AG10803 (cell line): ENCODE measurements around the gene PPM1H.
"Not testable (repeated sequence)": the region's sequence is repeated elsewhere in the genome, so short reads cannot be mapped to it uniquely, and the experiment has no call there.

Experiments used
- DNase-seq: peaks from one replicate; pipeline ENCODE4 v3.0.0; 2010; ENCODE audit warnings: low read depth
- H3K4me3 ChIP-seq: 2 replicates; pipeline ENCODE4 v1.5.1; 2011; ENCODE audit warnings: mild to moderate bottlenecking, low read length, control low read depth
- TF ChIP-seq, protein P1 (sequence below): conservative IDR thresholded peaks from 2 replicates; pipeline ENCODE4 v1.5.1; 2011; ENCODE audit warnings: mild to moderate bottlenecking, low read length, control low read depth, inconsistent platforms

Gene PPM1H

DNA sequence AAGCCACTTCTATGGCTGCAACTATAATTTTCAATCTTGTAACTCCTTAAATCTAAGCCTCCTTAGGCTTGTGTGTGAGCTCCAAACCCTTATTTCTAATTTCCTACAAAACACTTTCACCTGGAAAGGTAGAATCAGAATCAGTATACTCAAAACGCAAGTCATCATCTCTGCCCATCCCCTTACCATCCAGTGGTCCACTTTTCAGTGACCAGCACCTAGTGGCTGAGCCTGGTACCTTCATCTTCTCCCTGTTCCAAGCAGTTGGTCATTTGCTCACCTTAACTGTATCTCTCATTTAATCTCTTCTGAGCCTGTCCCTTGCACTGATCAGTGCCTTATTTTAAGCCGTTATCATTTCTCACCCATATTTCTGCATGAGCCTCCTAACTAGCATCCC, 107.9 kb downstream of the PPM1H start:
- TF ChIP-seq, protein P1, sequence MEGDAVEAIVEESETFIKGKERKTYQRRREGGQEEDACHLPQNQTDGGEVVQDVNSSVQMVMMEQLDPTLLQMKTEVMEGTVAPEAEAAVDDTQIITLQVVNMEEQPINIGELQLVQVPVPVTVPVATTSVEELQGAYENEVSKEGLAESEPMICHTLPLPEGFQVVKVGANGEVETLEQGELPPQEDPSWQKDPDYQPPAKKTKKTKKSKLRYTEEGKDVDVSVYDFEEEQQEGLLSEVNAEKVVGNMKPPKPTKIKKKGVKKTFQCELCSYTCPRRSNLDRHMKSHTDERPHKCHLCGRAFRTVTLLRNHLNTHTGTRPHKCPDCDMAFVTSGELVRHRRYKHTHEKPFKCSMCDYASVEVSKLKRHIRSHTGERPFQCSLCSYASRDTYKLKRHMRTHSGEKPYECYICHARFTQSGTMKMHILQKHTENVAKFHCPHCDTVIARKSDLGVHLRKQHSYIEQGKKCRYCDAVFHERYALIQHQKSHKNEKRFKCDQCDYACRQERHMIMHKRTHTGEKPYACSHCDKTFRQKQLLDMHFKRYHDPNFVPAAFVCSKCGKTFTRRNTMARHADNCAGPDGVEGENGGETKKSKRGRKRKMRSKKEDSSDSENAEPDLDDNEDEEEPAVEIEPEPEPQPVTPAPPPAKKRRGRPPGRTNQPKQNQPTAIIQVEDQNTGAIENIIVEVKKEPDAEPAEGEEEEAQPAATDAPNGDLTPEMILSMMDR = no peak
- no peak overlapping the region for H3K4me3 ChIP-seq
- DNase-seq = no peak

DNA sequence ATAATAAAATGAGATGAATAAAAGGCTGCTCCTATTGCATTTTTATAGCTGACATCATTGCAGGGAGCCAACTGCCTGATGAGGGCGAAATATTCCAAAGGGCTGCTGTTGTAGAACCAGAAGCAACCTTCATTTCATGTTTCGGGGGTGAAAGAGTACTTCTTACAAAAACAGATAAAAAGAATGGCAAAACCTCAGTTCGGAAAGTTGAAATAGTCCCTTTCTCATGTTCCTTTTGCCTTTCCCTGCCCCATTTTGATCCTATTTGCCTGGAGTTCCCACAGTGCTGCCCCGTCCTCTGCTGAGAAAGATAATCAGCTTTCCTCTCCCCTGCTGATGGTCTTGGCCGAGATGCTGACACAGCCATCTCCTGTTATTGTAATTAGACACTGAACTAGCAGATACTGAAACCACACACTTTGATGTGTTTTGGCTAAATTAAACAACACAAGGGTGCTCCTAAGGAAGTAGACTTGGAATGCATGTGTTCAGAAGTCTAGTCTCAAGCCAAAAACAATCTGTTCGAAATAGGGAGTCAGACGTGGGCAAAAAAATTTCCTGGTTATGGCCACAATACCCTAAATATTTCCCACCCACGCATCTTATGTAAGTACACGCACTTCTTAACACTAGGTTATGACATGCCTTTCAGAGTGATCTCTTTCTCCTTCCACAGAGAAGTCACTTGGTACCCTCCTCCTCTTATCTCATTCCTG, 117.2 kb downstream of the PPM1H start:
- peak; percentile 13 for DNase-seq
- TF ChIP-seq, protein P1 = no peak
- no peak overlapping the region for H3K4me3 ChIP-seq

DNA sequence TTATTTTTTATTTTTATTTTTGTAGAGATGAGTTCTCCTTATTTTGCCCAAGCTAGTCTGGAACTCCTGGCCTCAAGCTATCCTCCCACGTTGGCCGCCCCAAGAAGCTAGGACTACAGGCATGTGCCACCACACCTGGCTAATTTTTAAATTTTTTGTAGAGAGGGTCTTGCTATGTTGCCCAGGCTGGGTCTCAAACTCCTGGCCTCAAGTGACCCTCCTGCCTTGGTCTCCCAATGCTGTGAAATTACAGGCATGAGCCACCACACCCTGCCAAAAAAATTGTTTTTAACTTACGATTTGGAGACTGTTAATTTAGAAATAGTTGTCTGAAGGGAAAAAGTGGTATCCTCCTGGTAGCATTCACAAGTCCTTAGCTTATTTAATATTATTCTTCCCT, 120.7 kb downstream of the PPM1H start:
- DNase-seq = no peak
- no peak overlapping the region for H3K4me3 ChIP-seq
- TF ChIP-seq, protein P1 = no peak

DNA sequence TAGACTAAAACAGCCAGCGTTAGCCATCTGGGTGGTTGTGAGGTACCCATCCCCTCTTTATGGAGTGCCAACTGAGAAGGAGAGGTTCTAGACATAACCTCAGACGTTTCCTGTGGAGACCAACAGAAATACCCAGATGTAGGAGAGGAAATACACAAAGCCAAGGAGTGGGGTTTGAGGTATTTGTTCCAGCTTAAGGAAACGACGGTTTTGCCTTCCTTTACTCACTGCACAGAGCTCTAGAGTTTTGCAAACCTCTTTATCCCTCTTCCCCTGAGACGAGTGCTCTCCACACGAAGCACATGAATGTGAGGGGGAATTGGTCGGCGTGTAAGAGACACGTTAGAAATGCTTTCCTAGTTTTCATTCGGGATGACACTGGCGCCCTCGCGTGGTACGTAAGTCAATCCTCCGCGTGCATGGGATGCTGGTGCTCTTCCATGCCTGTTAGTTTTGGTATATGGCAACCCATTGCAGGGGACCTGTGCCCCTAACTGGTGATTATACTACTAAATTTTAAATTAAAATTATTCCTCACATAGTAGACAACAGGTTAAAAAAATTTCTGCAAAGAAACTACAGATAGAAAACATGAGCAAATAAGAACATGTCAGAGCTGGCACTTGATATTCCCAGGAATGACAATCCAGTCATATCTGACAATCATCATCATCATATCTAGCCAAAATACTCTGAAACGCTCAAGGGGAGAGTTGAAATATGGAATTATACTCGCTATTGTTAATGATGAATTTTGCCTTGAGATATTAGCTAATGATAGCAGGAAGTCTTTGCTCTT, 121.7 kb downstream of the PPM1H start:
- TF ChIP-seq, protein P1 = peak; percentile 89
- peak; percentile 75 for DNase-seq
- H3K4me3 ChIP-seq = peak overlapping the region; percentile 31

DNA sequence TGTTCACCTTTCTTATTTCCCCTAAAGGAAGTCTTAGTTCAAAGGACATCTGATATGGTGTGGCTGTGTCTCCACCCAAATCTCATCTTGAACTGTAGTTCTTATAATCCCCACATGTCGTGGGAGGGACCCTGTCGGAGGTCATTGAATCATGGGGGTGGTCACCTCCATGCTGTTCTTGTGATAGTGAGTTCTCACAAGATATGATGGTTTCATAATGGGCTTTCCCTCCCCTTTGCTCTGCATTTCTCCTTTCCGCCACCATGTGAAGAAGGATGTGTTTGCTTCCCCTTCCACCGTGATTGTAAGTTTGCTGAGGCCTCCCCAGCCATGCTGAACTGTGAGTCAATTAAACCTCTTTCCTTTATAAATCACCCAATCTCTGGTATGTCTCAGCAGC, 123.5 kb downstream of the PPM1H start:
- DNase-seq, H3K4me3 ChIP-seq: not testable (repeated sequence)

DNA sequence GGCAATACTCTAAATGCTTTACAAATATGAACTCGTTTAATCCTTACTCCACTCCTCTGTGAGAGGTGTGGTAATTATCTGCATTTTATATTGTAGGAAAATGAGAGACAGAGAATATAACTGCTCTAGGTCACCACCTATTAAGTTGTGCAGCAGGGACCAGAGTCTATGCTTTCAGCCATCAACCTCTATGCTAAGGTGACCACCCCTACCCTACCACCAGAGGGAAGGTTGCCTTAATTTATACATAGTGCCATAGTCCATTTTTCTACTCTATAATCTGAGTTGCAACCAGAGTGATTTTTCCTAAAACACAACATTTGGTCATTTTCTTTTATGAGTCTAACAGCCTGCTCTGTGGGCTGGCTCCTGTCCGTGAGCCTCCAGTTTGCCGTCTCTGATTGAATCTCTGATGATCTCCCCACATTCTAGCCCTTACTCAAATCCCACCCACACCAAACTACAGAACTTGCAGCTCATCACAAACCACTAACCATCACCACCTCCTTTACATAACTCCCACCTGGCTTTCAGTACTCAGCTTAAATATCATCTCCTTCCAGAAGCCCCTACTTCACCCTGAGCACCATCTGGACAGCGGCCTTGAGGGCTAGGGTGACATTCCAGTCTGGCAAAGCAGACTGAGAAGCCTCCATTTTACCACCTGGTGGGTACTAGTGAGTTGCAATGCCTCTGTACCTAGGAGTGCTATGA, 126.6 kb downstream of the PPM1H start:
- TF ChIP-seq, protein P1 = no peak
- no peak for DNase-seq
- H3K4me3 ChIP-seq = no peak overlapping the region

DNA sequence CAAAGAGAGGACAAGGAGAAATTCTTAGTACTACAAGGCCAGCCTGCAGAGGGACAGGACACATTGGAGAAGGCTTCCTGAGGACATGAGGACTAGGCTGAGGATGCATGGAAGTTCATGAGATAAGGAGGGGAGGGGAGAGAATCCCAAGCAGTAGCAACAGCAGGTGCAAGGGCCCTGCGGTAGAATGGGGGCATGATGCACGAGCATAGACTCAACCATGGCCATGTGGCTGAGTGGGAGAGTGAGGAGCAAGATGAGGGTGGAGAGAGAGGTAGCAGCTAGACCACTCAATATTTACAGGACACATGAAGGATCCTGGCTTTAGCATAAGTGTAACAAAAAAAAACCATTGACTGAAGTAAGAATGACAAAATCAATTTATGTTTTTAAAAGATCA, 128.1 kb downstream of the PPM1H start:
- no peak for DNase-seq
- H3K4me3 ChIP-seq = no peak overlapping the region
- TF ChIP-seq, protein P1 = no peak
